Measurements from ENCODE around the gene CDH4.

Gene CDH4

GRCh38 chr20:61784801-61785566, 532.9 kb downstream of the CDH4 start:
- TF ChIP-seq CTCF (IDR thresholded peaks at IDR 0.05; ENCODE audit: low read depth, low read length), result no peak
- no peak overlapping the region for H3K4me3 ChIP-seq (ENCODE audit: low read depth, low read length)

GRCh38 chr20:61785567-61785816, 533.4 kb downstream of the CDH4 start:
- no peak overlapping the region for H3K4me3 ChIP-seq (ENCODE audit: low read depth, low read length)
- no peak for TF ChIP-seq CTCF (IDR thresholded peaks at IDR 0.05; ENCODE audit: low read depth, low read length)

DNA sequence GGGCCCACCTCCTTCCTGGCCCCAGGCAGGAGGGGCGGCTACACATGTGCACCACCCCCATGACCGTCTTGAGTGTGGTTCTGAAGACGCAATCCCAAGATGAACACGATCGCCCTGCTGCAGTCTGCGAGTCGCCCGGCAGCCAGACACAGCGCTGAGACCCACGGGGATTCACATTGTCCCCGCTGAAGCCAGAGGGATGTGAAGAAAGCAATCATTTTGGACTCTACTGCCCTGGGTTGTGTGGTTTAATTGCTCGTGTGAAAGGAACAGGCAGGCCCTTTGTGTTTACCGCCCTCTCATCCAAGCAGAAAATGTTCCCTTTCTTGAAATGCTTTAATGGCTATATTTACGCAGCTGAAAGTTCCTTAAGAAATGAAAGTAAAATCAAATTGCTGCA, 534.2 kb downstream of the CDH4 start:
- no peak for TF ChIP-seq CTCF (IDR thresholded peaks at IDR 0.05; ENCODE audit: low read depth, low read length)
- no peak overlapping the region for H3K4me3 ChIP-seq (ENCODE audit: low read depth, low read length)

DNA sequence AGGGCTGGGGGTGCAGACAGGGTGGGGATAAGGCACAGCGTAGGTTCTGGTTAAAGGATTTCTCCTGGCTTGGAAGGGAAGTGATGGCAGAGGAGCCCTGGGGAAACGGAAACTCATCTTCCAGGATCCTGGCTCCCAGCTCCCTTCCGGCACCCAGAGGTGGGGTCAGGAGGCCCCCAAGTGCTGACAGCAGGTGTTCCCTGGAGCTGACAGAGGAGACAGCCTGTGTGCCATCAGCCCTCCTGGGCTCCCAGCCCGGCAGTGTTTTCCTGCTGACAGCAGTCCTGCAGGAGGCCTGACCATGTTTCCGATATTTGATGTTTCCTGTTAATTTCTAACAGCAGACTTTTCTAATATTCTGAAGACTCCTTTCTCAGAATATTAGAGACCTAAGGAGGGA, 536.3 kb downstream of the CDH4 start:
- no peak for TF ChIP-seq CTCF (IDR thresholded peaks at IDR 0.05; ENCODE audit: low read depth, low read length)
- no peak overlapping the region for H3K4me3 ChIP-seq (ENCODE audit: low read depth, low read length)

DNA sequence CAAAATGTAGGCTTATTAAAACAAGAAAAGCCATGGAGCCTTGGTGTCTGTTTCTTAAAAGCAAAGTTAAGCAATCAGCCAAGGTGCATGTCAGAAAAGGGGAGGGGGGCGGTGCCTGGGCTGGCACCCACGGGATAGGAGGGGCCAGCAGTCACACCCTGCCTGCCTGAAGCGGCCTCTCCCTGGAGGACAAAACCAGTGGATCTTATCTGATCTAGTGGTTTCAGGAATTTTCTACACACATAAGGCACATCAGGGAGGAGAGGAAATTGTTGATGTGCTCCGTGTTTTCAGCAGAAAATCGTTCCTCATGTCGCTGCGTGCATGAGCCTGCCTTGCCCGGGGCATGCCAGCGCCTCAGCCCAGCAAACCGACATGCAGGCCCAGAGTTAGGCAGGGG, 537.3 kb downstream of the CDH4 start:
- TF ChIP-seq CTCF (IDR thresholded peaks at IDR 0.05; ENCODE audit: low read depth, low read length), result no peak
- H3K4me3 ChIP-seq (ENCODE audit: low read depth, low read length), result no peak overlapping the region

- TF ChIP-seq CTCF (IDR thresholded peaks at IDR 0.05; ENCODE audit: low read depth, low read length), result no peak
- no peak overlapping the region for H3K4me3 ChIP-seq (ENCODE audit: low read depth, low read length)
Observed at GRCh38 chr20:61790116-61790827, 538.2 kb downstream of the CDH4 start.

DNA sequence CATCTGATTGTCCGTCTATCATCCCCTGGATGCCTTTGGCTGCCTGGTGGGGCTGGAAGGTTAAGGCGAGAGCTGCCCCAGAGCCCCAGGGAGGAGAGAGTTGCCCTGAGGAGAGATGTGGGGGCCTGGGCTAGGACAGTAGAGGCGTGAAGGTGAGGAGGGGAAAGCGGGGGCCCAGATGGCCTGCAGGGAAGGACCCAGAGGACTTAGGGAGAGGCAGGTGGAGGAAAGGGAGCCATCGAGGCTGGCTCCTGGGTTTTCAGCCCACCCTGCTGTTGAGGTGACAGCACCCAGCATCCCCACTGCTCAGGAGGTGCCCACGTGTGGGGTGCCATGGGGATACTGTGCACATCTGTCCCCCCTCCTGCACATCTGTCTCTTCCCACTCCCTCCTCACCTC, 539.9 kb downstream of the CDH4 start:
- no peak overlapping the region for H3K4me3 ChIP-seq (ENCODE audit: low read depth, low read length)
- no peak for TF ChIP-seq CTCF (IDR thresholded peaks at IDR 0.05; ENCODE audit: low read depth, low read length)
